GM21515 (cell line): ENCODE data around the gene LRRC23.
"Not testable (repeated sequence)": the region's sequence is repeated elsewhere in the genome, so short reads cannot be mapped to it uniquely, and the experiment has no call there.

ENCODE experiments used
- ATAC-seq: cut with Tn5 transposase; IDR thresholded peaks from one replicate; pipeline ENCODE4 v1.9.1; 2021; ENCODE audit not compliant: unreplicated experiment

Gene LRRC23

GRCh38 chr12:6899837-6900519, 4.6 kb upstream of the LRRC23 start:
- ATAC-seq, result no peak

- ATAC-seq, result no peak
Observed at GRCh38 chr12:6902448-6902847, 2.2 kb upstream of the LRRC23 start.

- ATAC-seq, result no peak
Observed at GRCh38 chr12:6903722-6904121, 900 bp upstream of the LRRC23 start.

GRCh38 chr12:6905414-6906040, 905 bp downstream of the LRRC23 start:
- ATAC-seq, result no peak

DNA sequence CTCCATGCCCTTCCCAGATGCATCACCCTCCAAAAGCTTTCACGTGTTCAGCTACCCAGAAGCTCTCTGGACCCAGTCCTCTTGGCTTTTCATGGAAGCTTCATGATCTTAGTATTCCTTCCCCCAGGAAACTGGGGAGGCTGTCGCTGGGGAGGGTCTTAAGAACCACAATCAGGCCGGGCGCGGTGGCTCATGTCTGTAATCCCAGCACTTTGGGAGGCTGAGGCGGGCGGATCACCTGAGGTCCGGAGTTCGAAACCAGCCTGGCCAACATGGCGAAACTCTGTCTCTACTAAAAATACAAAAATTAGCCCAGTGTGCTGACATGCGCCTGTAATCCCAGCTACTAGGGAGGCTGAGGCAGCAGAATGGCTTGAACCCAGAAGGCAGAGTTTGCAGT, 3.5 kb downstream of the LRRC23 start:
- not testable (repeated sequence) for ATAC-seq

- no peak for ATAC-seq
Observed at GRCh38 chr12:6909421-6910145, 5.0 kb downstream of the LRRC23 start.

- ATAC-seq, result no peak
Observed at GRCh38 chr12:6912164-6912935, 7.7 kb downstream of the LRRC23 start.

- peak; percentile 63 for ATAC-seq
Observed at GRCh38 chr12:6914246-6914946, 9.8 kb downstream of the LRRC23 start, which contains the start of gene ENO2. Gene ENO2 (plus strand): TSS chr12:6914580. CDS start chr12:6915833, 1,253 bp downstream.

- no peak for ATAC-seq
Observed at GRCh38 chr12:6914947-6915788, 10.5 kb downstream of the LRRC23 start.

GRCh38 chr12:6915789-6916285, 11.2 kb downstream of the LRRC23 start:
- ATAC-seq, result no peak

DNA sequence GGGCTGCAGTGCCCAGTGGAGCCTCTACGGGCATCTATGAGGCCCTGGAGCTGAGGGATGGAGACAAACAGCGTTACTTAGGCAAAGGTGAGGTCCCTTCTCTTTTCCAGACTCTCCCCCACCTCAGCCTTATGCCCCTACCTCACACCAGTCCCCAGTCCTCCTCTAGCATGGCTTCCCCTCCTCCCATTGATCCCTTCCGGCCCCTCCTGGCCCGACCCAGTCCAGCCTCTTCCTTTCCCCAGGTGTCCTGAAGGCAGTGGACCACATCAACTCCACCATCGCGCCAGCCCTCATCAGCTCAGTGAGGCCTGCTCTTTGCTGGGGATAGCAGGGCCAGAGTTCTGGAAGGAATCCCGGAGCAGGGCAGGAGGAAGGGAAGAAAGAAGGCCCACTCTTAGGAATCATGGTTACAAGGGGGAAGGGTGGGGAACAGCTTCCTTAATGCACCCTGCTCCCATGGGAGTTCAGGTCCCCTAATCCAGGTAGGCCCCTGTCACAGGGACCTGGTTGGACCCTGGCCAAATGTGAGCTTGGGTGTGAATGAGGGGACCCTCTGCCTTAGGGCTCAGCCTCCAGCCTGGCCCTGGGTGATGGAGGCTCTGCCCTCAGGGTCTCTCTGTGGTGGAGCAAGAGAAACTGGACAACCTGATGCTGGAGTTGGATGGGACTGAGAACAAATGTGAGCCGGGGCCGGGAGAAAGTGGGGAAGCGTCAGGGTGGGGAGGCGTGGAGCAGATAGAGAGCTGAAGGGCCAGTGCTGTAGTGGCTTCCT, 12.0 kb downstream of the LRRC23 start:
- ATAC-seq, result no peak

GRCh38 chr12:6917491-6918231, 13.0 kb downstream of the LRRC23 start:
- no peak for ATAC-seq

- ATAC-seq, result no peak
Observed at GRCh38 chr12:6919588-6919987, 15.0 kb downstream of the LRRC23 start.

- no peak for ATAC-seq
Observed at GRCh38 chr12:6921539-6921938, 16.9 kb downstream of the LRRC23 start.

GRCh38 chr12:6921996-6922946, 17.6 kb downstream of the LRRC23 start:
- ATAC-seq, result no peak

- ATAC-seq, result no peak
Observed at GRCh38 chr12:6923003-6923732, 18.5 kb downstream of the LRRC23 start.
